ENCODE measurements around the gene AK2. TPM values are rescaled to one million over a fixed set of nuclear protein-coding genes. Genes with fewer than 3 reads are reported as not detected.
A peak's percentile ranks its signal among the peaks of the same experiment; 100 is the strongest.
"Not testable (repeated sequence)": the region's sequence is repeated elsewhere in the genome, so short reads cannot be mapped to it uniquely, and the experiment has no call there.

The AK2 gene
- total RNA-seq, 2 donors from 2014 or later: 114 to 118 TPM

DNA sequence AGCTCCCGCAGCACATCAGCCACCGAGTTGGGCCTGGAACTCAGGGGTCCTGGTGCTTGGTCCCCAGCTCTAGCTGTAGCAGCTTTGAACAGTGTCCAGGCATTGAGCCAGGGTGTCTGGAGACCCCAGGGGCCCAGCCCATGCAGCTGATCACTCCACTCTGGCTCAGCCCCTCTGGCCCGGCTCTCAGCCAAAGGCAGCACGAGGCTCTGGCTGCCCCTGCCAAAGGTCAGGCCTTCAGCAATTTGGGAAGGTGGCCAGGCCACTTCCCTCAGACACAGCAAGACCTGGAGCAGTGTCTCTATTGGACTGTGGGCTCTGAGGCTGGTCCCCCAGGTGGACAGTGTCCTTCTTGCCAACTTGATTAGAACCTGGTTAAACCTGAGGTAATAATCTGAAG, 37.7 kb downstream of the AK2 start:
- Histone ChIP-seq H3K27me3 (ENCODE audit: control insufficient read depth, insufficient read depth, low read length, poor library complexity, severe bottlenecking) (no peaks in the 10 kb centered on the region), H3K36me3 (ENCODE audit: control insufficient read depth, insufficient read depth, low read length) (peaks cover 3% of the 10 kb centered on the region), H3K9me3 (ENCODE audit: control insufficient read depth, low read length) (no peaks in the 10 kb centered on the region), H3K4me1 (ENCODE audit: control insufficient read depth, insufficient read depth, low read length) (peaks cover 3% of the 10 kb centered on the region), H3K4me3 (ENCODE audit: low read length) (no peak overlapping the region), H3K9ac (ENCODE audit: extremely low read depth, low read length, poor library complexity, severe bottlenecking) (no peak overlapping the region), H3K27ac (ENCODE audit: low read depth, low read length) (no peak overlapping the region)
- no peak overlapping the region for H3K27ac Mint-ChIP-seq
- no peaks in the 10 kb centered on the region for H3K9me3 Mint-ChIP-seq
- TF ChIP-seq, protein P1, sequence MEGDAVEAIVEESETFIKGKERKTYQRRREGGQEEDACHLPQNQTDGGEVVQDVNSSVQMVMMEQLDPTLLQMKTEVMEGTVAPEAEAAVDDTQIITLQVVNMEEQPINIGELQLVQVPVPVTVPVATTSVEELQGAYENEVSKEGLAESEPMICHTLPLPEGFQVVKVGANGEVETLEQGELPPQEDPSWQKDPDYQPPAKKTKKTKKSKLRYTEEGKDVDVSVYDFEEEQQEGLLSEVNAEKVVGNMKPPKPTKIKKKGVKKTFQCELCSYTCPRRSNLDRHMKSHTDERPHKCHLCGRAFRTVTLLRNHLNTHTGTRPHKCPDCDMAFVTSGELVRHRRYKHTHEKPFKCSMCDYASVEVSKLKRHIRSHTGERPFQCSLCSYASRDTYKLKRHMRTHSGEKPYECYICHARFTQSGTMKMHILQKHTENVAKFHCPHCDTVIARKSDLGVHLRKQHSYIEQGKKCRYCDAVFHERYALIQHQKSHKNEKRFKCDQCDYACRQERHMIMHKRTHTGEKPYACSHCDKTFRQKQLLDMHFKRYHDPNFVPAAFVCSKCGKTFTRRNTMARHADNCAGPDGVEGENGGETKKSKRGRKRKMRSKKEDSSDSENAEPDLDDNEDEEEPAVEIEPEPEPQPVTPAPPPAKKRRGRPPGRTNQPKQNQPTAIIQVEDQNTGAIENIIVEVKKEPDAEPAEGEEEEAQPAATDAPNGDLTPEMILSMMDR (conservative IDR thresholded peaks at IDR 0.05): no peak
- WGBS, 2 experiments (ENCODE audit: insufficient coverage in 1 of 2, insufficient read length in 1 of 2): 93 to 94% methylated on average over 3 to 4 of the region's 4 CpGs
- H3K4me3 Mint-ChIP-seq: no peak overlapping the region
- peaks cover 20% of the 10 kb centered on the region for H3K4me1 Mint-ChIP-seq
- H3K36me3 Mint-ChIP-seq (ENCODE audit: low read depth): no peaks in the 10 kb centered on the region
- no peaks in the 10 kb centered on the region for H3K27me3 Mint-ChIP-seq (ENCODE audit: insufficient read depth)
- no peak for DNase-seq

DNA sequence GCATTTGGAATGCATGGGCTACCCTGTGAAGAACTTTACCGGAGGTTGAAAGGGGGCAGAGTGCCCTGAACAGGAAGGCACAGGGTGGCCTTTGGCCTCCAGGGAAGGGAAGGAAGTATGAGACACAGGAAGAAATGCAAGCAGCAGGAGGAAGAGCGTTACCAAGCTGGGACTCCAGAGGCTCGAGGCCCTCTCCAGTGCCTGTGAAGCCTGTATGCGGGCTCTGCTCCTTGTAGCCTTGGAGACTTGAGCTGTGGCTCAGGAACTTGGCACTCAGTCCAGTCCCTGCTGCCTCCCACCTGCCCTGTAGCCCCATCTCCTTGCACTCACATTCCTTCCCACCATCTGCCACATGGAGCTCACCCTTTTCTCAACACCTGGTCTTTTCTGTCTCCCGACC, 38.6 kb downstream of the AK2 start:
- Mint-ChIP-seq H3K27ac (no peak overlapping the region), H3K9me3 (no peaks in the 10 kb centered on the region), H3K4me1 (peaks cover 16% of the 10 kb centered on the region), H3K27me3 (ENCODE audit: insufficient read depth) (no peaks in the 10 kb centered on the region), H3K36me3 (ENCODE audit: low read depth) (no peaks in the 10 kb centered on the region), H3K4me3 (no peak overlapping the region)
- peaks cover 3% of the 10 kb centered on the region for H3K36me3 ChIP-seq (ENCODE audit: control insufficient read depth, insufficient read depth, low read length)
- no peak overlapping the region for H3K4me3 ChIP-seq (ENCODE audit: low read length)
- no peaks in the 10 kb centered on the region for H3K27me3 ChIP-seq (ENCODE audit: control insufficient read depth, insufficient read depth, low read length, poor library complexity, severe bottlenecking)
- H3K9me3 ChIP-seq (ENCODE audit: control insufficient read depth, low read length): no peaks in the 10 kb centered on the region
- H3K27ac ChIP-seq (ENCODE audit: low read depth, low read length): no peak overlapping the region
- WGBS, 2 experiments (ENCODE audit: insufficient coverage in 1 of 2, insufficient read length in 1 of 2): 91 to 92% methylated on average over 4 to 5 of the region's 5 CpGs
- no peak for DNase-seq
- no peaks in the 10 kb centered on the region for H3K4me1 ChIP-seq (ENCODE audit: control insufficient read depth, insufficient read depth, low read length)
- TF ChIP-seq, protein P1 (conservative IDR thresholded peaks at IDR 0.05): no peak
- H3K9ac ChIP-seq (ENCODE audit: extremely low read depth, low read length, poor library complexity, severe bottlenecking): no peak overlapping the region

DNA sequence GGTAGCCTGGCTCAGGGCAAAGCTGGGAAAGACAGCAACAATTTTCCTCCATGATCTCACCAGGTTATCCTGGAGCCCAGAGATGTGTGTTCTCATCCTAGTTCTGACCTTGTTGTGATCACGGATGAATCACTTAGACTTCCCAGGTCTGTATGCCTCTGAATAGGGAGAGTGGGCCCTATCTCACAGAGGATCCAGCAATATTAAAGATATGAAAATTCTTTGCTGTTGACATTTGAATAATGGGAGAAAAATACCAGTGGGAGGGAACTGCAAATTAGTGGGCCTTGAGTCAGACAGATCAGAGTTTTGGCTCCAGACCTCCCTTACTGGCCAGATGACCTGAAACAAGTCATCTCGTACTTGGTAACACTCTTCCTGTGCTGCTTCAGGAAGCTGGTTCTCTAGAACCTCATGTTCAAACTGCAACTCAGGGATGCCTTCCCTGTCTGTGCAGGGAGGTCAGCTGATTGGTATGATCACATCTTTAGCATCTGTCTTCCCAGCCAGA, 39.2 kb downstream of the AK2 start:
- peaks cover 3% of the 10 kb centered on the region for H3K36me3 ChIP-seq (ENCODE audit: control insufficient read depth, insufficient read depth, low read length)
- H3K27me3 ChIP-seq (ENCODE audit: control insufficient read depth, insufficient read depth, low read length, poor library complexity, severe bottlenecking): no peaks in the 10 kb centered on the region
- H3K9me3 Mint-ChIP-seq: no peaks in the 10 kb centered on the region
- DNase-seq: no peak
- no peak overlapping the region for H3K4me3 ChIP-seq (ENCODE audit: low read length)
- TF ChIP-seq, protein P1 (conservative IDR thresholded peaks at IDR 0.05): no peak
- no peaks in the 10 kb centered on the region for H3K9me3 ChIP-seq (ENCODE audit: control insufficient read depth, low read length)
- no peaks in the 10 kb centered on the region for H3K36me3 Mint-ChIP-seq (ENCODE audit: low read depth)
- no peak overlapping the region for H3K4me3 Mint-ChIP-seq
- 93 to 94% methylated on average over 2 of the region's 2 CpGs for WGBS, 2 experiments (ENCODE audit: insufficient coverage in 1 of 2, insufficient read length in 1 of 2)
- peak overlapping the region; percentile 11 for H3K27ac Mint-ChIP-seq
- H3K27ac ChIP-seq (ENCODE audit: low read depth, low read length): no peak overlapping the region
- H3K4me1 Mint-ChIP-seq: peaks cover 16% of the 10 kb centered on the region
- no peaks in the 10 kb centered on the region for H3K27me3 Mint-ChIP-seq (ENCODE audit: insufficient read depth)
- H3K9ac ChIP-seq (ENCODE audit: extremely low read depth, low read length, poor library complexity, severe bottlenecking): no peak overlapping the region
- H3K4me1 ChIP-seq (ENCODE audit: control insufficient read depth, insufficient read depth, low read length): no peaks in the 10 kb centered on the region

DNA sequence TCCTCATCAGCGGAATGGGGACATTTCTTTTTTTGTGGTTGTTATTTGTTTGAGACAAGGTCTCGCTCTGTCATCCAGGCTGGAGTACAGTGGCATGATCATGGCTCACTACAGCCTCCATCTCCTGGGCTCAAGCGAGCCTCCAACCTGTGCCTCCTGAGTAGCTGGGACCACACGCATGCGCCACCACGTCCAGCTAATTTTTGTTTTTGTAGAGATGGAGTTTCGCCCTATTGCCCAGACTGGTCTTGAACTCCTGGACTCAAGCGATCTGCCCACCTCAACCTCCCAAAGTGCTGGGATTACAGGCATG, 43.4 kb downstream of the AK2 start:
- H3K27me3 Mint-ChIP-seq (ENCODE audit: insufficient read depth); H3K27me3 ChIP-seq (ENCODE audit: control insufficient read depth, insufficient read depth, low read length, poor library complexity, severe bottlenecking); H3K36me3 ChIP-seq (ENCODE audit: control insufficient read depth, insufficient read depth, low read length); H3K36me3 Mint-ChIP-seq (ENCODE audit: low read depth); H3K4me3 Mint-ChIP-seq; H3K4me3 ChIP-seq (ENCODE audit: low read length); H3K27ac ChIP-seq (ENCODE audit: low read depth, low read length); H3K27ac Mint-ChIP-seq; DNase-seq; H3K9ac ChIP-seq (ENCODE audit: extremely low read depth, low read length, poor library complexity, severe bottlenecking); H3K9me3 ChIP-seq (ENCODE audit: control insufficient read depth, low read length); H3K9me3 Mint-ChIP-seq; H3K4me1 ChIP-seq (ENCODE audit: control insufficient read depth, insufficient read depth, low read length): not testable (repeated sequence)
- H3K4me1 Mint-ChIP-seq: peaks cover 13% of the 10 kb centered on the region
- WGBS, 2 experiments (ENCODE audit: insufficient coverage in 1 of 2, insufficient read length in 1 of 2): 90 to 96% methylated on average over 5 to 8 of the region's 8 CpGs
